H1 (cell line): ENCODE data around the gene GPC6. TPM values are rescaled to one million over a fixed set of nuclear protein-coding genes. Genes with fewer than 3 reads are reported as not detected.

ENCODE experiments used
- CHD7 ChIP-seq: fragments of 300-600 bp; sonication (generic); IDR thresholded peaks from 2 replicates; pipeline ENCODE4 v1.7.1; 2012; ENCODE audit warnings: low read length, moderate library complexity, mild to moderate bottlenecking, inconsistent platforms; ENCODE audit not compliant: insufficient replicate concordance
- CREB1 ChIP-seq: IDR thresholded peaks from 2 replicates; pipeline ENCODE4 v1.6.1; 2012; ENCODE audit warnings: inconsistent platforms
- GABPA ChIP-seq: IDR thresholded peaks from 2 replicates; pipeline ENCODE4 v1.6.1; 2011; ENCODE audit warnings: mild to moderate bottlenecking, low read length, moderate library complexity, borderline replicate concordance; ENCODE audit not compliant: insufficient read depth
- MAFK ChIP-seq: IDR thresholded peaks from 2 replicates; pipeline ENCODE4 v1.6.1; 2012; ENCODE audit warnings: low read depth, mild to moderate bottlenecking, improper control_type of control experiment, low read length
- SIN3A ChIP-seq, 2 experiments: IDR thresholded peaks in 1 of 2; conservative IDR thresholded peaks in 1 of 2; 2 replicates each; pipeline ENCODE4 v1.6.1; 2011 to 2012; ENCODE audit warnings: low read length in 2 of 2, improper control_type of control experiment in 1 of 2, low read depth in 1 of 2, mild to moderate bottlenecking in 1 of 2
- polyA plus RNA-seq, 7 experiments: library from polyadenylated mRNA; depleted of rRNA in 3 of 7; stranded (reverse) in 5 of 7; unstranded in 2 of 7; fragments of >200 nt in 5 of 7; fragments of 200-250 nt in 2 of 7; gene quantifications; 1 replicate in 5 of 7; 2 replicates in 1 of 7; 4 replicates in 1 of 7; pipeline versions ENCODE4 v1.2.1 to v1.2.3, GENCODE V29; 2011 to 2013; ENCODE audit warnings: missing spikeins in 2 of 7, mixed read lengths in 2 of 7
- total RNA-seq: library from RNA; stranded (reverse); fragmentation: NEBNext Ultra II Directional; extraction: Animal tissue kit (Norgen Biotek cat#: 25700); gene quantifications from 2 replicates; pipeline ENCODE4 v1.2.1, GENCODE V29; 2021

Gene GPC6
- total and polyA plus RNA-seq, 2 of the 8 experiments (the other 6 are each of a cell fraction or from before 2014, with no cell fraction given): 5.4 to 12.0 TPM

GRCh38 chr13:94195715-94196114 is 969.1 kb downstream of the GPC6 start (continued):
- TF ChIP-seq CHD7: no peak
- no peak for TF ChIP-seq SIN3A (conservative IDR thresholded peaks at IDR 0.05 in 1 of 2, IDR thresholded peaks at IDR 0.05 in 1 of 2; ENCODE audit: low read depth in 1 of 2, low read length in 2 of 2)
- TF ChIP-seq GABPA: no peak
- no peak for TF ChIP-seq CREB1
- TF ChIP-seq MAFK: no peak
